Measurements from ENCODE around the gene C10orf67.

C10orf67 gene

DNA sequence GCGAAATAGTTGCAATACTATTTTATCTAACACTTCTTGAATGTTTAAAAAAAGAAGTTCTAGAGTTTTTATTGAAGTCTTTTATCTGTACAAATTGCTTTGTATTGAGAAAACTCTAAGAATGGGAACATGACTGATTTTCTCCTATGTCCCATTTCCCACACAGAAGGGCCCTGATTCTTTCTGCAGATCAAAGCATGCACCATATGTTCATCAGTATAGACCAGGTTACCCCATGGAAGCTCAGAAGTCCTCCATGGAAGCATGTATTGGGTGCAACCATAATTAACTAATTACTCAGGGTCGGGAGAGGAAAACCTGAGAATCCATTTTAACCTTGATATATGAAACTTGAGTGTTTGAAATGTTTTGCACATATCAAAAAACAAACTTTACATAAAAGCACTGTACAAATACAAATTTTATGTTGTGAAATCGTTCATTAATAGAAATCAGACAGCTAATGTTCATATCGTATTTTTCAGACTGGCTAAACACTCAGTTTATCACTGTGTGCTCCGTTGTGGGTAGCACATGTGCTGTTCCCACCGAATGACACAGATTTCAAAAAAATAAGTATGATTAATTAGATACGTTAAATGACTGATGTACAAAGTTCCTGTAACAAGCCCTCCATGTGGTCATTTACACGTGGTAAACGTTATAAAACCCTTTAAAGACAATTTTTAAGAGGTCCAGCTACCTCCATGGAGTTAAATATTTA, 81.0 kb downstream of the C10orf67 start:
- Histone ChIP-seq H3K4me3 (replicated peaks; ENCODE audit: insufficient read depth, low read length) (no peak overlapping the region), H3K27ac (replicated peaks) (no peak overlapping the region), H3K27me3 (ENCODE audit: insufficient read depth, poor library complexity, severe bottlenecking) (no peaks in the 10 kb centered on the region)
- DNase-seq (ENCODE audit: low read depth in 1 of 2, low spot score in 1 of 2) = no peak
- no peak for TF ChIP-seq POLR2AphosphoS5 (IDR thresholded peaks at IDR 0.05; ENCODE audit: low read depth)
- TF ChIP-seq, protein P1, sequence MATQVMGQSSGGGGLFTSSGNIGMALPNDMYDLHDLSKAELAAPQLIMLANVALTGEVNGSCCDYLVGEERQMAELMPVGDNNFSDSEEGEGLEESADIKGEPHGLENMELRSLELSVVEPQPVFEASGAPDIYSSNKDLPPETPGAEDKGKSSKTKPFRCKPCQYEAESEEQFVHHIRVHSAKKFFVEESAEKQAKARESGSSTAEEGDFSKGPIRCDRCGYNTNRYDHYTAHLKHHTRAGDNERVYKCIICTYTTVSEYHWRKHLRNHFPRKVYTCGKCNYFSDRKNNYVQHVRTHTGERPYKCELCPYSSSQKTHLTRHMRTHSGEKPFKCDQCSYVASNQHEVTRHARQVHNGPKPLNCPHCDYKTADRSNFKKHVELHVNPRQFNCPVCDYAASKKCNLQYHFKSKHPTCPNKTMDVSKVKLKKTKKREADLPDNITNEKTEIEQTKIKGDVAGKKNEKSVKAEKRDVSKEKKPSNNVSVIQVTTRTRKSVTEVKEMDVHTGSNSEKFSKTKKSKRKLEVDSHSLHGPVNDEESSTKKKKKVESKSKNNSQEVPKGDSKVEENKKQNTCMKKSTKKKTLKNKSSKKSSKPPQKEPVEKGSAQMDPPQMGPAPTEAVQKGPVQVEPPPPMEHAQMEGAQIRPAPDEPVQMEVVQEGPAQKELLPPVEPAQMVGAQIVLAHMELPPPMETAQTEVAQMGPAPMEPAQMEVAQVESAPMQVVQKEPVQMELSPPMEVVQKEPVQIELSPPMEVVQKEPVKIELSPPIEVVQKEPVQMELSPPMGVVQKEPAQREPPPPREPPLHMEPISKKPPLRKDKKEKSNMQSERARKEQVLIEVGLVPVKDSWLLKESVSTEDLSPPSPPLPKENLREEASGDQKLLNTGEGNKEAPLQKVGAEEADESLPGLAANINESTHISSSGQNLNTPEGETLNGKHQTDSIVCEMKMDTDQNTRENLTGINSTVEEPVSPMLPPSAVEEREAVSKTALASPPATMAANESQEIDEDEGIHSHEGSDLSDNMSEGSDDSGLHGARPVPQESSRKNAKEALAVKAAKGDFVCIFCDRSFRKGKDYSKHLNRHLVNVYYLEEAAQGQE (IDR thresholded peaks at IDR 0.05; ENCODE audit: insufficient replicate concordance, low read depth) = no peak
- TF ChIP-seq, protein P2, sequence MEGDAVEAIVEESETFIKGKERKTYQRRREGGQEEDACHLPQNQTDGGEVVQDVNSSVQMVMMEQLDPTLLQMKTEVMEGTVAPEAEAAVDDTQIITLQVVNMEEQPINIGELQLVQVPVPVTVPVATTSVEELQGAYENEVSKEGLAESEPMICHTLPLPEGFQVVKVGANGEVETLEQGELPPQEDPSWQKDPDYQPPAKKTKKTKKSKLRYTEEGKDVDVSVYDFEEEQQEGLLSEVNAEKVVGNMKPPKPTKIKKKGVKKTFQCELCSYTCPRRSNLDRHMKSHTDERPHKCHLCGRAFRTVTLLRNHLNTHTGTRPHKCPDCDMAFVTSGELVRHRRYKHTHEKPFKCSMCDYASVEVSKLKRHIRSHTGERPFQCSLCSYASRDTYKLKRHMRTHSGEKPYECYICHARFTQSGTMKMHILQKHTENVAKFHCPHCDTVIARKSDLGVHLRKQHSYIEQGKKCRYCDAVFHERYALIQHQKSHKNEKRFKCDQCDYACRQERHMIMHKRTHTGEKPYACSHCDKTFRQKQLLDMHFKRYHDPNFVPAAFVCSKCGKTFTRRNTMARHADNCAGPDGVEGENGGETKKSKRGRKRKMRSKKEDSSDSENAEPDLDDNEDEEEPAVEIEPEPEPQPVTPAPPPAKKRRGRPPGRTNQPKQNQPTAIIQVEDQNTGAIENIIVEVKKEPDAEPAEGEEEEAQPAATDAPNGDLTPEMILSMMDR (IDR thresholded peaks at IDR 0.05; ENCODE audit: insufficient read depth, low read length) = no peak
- TF ChIP-seq SPI1 (IDR thresholded peaks at IDR 0.05; ENCODE audit: borderline replicate concordance, low read depth) = no peak
- no peak for TF ChIP-seq GABPA (IDR thresholded peaks at IDR 0.05; ENCODE audit: low read depth)

DNA sequence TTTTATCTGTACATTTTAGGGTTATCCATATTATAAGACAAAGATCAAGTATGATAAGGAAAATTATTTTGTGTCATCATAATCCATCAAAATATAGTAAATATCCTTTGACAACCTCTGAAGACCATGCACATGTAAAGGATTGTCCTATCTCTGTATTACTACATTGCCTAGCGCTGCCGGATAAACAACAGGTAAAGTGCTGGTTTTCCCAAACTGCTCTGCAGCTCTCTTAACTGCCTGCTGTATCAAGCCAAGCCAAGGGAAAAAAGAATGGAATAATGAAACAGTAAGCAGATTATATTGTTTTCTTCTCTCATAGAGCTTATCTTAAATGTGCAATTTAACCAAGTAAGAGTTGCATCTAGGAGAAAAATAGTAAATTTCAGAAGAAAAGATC, 81.7 kb downstream of the C10orf67 start:
- Histone ChIP-seq H3K4me3 (replicated peaks; ENCODE audit: insufficient read depth, low read length) (no peak overlapping the region), H3K27ac (replicated peaks) (no peak overlapping the region), H3K27me3 (ENCODE audit: insufficient read depth, poor library complexity, severe bottlenecking) (no peaks in the 10 kb centered on the region)
- TF ChIP-seq, protein P2 (IDR thresholded peaks at IDR 0.05; ENCODE audit: insufficient read depth, low read length) = no peak
- TF ChIP-seq SPI1 (IDR thresholded peaks at IDR 0.05; ENCODE audit: borderline replicate concordance, low read depth) (no peak), POLR2AphosphoS5 (IDR thresholded peaks at IDR 0.05; ENCODE audit: low read depth) (no peak), GABPA (IDR thresholded peaks at IDR 0.05; ENCODE audit: low read depth) (no peak)
- TF ChIP-seq, protein P1 (IDR thresholded peaks at IDR 0.05; ENCODE audit: insufficient replicate concordance, low read depth) = no peak
- DNase-seq (ENCODE audit: low read depth in 1 of 2, low spot score in 1 of 2) = no peak

DNA sequence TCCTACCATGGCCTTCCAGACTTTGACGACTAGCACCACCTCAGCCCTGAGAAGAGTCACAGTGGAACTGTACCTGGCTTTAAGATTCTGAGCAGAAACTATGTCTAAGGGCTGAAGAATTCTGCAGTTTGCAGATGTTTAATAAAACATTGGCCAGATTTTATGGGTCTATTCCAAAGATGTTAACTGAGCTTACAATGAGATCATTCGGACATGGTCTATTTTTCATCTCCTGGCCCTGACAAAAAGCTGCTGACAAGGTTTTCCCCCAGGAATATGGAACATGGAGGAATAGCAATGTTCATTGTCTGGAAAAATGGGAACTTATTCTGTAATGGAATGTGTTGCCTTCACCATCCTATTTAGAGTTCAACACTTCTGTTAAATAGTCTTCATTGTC, 86.1 kb downstream of the C10orf67 start:
- Histone ChIP-seq H3K4me3 (replicated peaks; ENCODE audit: insufficient read depth, low read length) (no peak overlapping the region), H3K27me3 (ENCODE audit: insufficient read depth, poor library complexity, severe bottlenecking) (no peaks in the 10 kb centered on the region), H3K27ac (replicated peaks) (no peak overlapping the region)
- TF ChIP-seq, protein P2 (IDR thresholded peaks at IDR 0.05; ENCODE audit: insufficient read depth, low read length) = no peak
- TF ChIP-seq POLR2AphosphoS5 (IDR thresholded peaks at IDR 0.05; ENCODE audit: low read depth) (no peak), GABPA (IDR thresholded peaks at IDR 0.05; ENCODE audit: low read depth) (no peak), SPI1 (IDR thresholded peaks at IDR 0.05; ENCODE audit: borderline replicate concordance, low read depth) (no peak)
- TF ChIP-seq, protein P1 (IDR thresholded peaks at IDR 0.05; ENCODE audit: insufficient replicate concordance, low read depth) = no peak
- DNase-seq (ENCODE audit: low read depth in 1 of 2, low spot score in 1 of 2) = no peak

All from HL-60 (cell line).